Hematopoietic multipotent progenitor cell (in vitro differentiated cells): ENCODE data around the gene PRELP. TPM values are rescaled to one million over a fixed set of nuclear protein-coding genes. Genes with fewer than 3 reads are reported as not detected.

Experiments
- DNase-seq, 3 donors: peaks; one replicate each; pipeline ENCODE4 v3.0.0-alpha.2; 2011 to 2015; ENCODE audit warnings: low read depth in 2 of 3, low spot score in 2 of 3
- total RNA-seq: library from RNA; depleted of rRNA; stranded (reverse); fragments of >200 nt; gene quantifications from one replicate; pipeline ENCODE4 v1.2.3, GENCODE V29; 2012

PRELP gene
- total RNA-seq, 1 donor, result under 0.01 TPM

- no peak for DNase-seq
Observed at GRCh38 chr1:203521074-203521794, 45.6 kb downstream of the PRELP start.

DNA sequence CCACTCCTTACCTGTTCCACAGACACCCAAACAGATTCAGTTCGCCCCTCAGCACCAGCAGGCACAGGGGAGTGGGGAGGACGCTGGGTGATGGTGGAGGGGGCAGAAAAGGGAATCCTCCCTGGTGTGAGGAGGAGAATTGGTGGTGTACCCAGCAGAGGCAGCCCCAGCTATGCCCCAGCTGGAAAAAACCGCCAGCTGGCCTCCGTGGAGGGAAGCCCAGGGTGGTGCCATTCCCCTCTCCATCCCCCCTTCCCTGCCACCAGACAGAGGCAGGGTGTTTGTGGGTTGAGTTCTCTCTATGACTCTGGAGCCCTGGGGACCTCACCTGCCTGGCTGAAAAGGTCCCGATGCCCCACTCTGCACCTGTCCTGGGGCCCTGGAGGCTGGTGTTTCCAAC is 46.2 kb downstream of the PRELP start:
- no peak for DNase-seq

DNA sequence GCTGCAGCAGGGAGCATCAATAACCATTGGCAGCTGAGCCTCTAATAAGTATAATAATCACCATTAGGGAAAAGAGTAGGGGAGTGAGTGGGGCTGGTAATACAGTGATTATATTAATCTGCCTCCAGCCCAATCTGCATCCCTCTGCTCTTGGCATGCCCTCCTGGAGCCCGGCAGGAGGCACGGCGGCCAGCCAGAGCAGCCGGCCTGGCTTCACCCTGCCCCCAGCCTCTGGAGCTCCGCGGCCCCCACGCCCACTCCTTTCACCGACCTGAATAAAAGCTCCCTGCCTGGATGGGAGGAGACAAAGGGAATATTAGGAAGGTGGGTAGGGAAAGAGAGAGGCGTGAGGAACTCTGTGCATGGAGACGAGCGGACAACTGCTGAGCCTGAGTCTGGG is 46.6 kb downstream of the PRELP start:
- no peak for DNase-seq

- no peak for DNase-seq
Observed at GRCh38 chr1:203523667-203524066, 48.1 kb downstream of the PRELP start.

DNA sequence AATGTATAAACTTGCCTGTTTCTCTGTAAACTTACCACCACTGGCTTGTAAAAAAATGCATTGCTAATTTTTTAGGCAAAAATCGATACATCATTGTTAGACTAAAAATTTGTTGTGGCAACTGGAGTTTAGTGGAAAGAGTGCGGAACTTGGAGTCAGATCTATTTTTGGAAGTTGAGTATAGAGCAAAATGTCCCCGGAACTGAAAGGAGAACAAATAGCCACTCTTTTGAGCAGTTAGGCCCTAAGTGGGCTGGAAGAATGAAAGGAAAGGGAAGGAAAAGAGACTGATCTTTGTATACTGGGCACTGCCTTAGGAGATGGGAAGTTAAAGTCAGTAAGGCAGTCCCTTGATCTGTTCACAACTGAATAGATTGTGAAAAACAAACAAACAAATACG is 48.5 kb downstream of the PRELP start:
- no peak for DNase-seq

- no peak for DNase-seq
Observed at GRCh38 chr1:203524824-203525223, 49.2 kb downstream of the PRELP start.

DNA sequence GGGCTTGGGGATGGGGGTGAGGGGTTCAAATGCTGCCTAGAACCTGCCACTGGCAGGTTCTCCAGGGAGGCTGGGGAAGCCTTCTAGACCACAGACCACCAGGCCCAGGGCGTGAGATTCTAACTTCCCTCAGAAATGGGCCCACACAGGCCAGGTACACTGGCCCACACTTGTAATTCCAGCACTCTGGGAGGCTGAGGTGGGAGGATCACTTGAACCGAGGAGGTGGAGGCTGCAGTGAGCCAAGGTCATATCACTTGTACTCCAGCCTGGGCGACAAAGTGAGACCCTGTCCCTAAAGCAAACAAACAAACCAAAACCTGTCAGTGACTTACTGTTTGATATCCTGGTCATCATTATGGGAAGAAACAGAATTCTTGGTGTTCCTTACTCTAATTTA is 50.1 kb downstream of the PRELP start:
- DNase-seq, result no peak

DNA sequence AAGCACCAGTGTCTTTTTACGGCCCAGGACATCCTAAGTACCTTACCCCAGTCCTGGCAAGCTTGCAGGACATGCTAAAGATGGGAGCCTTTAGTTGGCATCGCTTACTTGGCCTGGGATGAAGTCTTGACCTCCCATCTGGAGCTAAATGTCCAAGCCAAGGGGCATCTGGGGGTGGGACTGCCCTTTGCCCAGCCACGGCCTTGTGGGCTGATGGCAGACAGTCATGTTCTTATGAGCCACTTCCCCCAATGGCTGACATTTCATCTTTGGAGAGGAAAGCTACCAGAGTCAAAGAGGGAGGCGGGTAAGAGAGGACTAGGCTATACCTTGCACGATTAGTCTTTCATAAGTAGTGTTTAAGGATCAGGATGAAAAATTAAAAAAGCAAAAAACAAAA is 50.5 kb downstream of the PRELP start:
- DNase-seq, result no peak

GRCh38 chr1:203526572-203526971 is 51.0 kb downstream of the PRELP start:
- DNase-seq, result no peak

GRCh38 chr1:203527013-203527412 is 51.4 kb downstream of the PRELP start:
- no peak for DNase-seq

- DNase-seq, result no peak
Observed at GRCh38 chr1:203528063-203528462, 52.5 kb downstream of the PRELP start.

GRCh38 chr1:203528976-203529835 is 53.6 kb downstream of the PRELP start:
- DNase-seq, result no peak

GRCh38 chr1:203531063-203531462 is 55.5 kb downstream of the PRELP start:
- no peak for DNase-seq

GRCh38 chr1:203534012-203534411 is 58.4 kb downstream of the PRELP start:
- no peak for DNase-seq

- DNase-seq, result no peak
Observed at GRCh38 chr1:203534526-203534925, 58.9 kb downstream of the PRELP start.

DNA sequence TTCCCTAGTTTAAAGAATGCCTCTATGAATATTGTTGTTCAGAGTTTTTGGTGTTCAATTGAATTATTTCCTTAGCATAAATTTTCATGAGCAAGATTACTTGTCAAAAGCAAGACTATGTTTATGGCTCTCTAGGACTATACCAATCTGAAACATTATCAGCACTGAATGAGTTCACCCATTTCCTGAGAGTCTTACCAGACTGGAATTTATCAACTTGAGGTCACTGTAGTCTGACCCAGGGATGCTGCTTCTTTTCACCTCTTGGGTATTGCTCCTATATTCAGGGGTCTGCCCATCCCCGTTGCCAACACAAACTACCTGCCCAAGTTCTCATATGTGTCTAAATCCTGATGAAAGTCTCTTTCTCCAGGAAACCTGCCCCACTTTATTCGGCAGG is 61.0 kb downstream of the PRELP start:
- no peak for DNase-seq

DNA sequence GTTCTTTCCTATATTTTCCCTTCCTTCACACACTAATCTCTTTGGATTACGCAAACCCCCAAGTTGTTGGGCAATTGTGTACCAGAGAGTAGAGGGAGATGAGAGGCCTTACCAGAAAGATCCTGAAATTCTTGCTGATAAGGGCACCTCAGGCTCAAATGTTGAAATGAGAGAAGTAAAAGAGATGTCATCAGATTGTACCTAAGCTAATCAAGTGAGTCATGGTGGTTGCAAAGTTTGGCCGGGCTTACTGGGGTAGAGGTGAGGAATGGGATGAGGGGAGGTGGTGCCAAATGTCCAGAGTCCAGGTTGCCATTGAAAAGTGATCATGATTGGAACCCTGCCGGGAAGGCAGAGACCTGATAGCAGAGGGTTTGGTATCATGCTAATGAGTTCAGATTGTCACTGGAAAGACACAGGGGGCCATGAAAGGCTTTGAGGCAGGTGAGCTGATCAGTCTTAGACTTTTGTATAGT is 61.4 kb downstream of the PRELP start:
- DNase-seq, result no peak

- DNase-seq, result no peak
Observed at GRCh38 chr1:203537806-203538464, 62.3 kb downstream of the PRELP start.

- DNase-seq, result no peak
Observed at GRCh38 chr1:203538726-203539125, 63.1 kb downstream of the PRELP start.

GRCh38 chr1:203539831-203540546 is 64.4 kb downstream of the PRELP start:
- DNase-seq, result no peak
